GM18508 (cell line): ENCODE data around the gene SPRYD3.

Source experiments
- ATAC-seq: cut with Tn5 transposase; IDR thresholded peaks from one replicate; pipeline ENCODE4 v1.9.1; 2021; ENCODE audit warnings: moderate number of reproducible peaks; ENCODE audit not compliant: insufficient read depth, unreplicated experiment

The SPRYD3 gene

GRCh38 chr12:53064613-53065436, 14.4 kb downstream of the SPRYD3 start:
- no peak for ATAC-seq

- no peak for ATAC-seq
These were observed 15.2 kb downstream of the SPRYD3 start for GRCh38 chr12:53063708-53064612.

- ATAC-seq, result no peak
These were observed 16.0 kb downstream of the SPRYD3 start for GRCh38 chr12:53062977-53063707.

GRCh38 chr12:53062011-53062961, 16.9 kb downstream of the SPRYD3 start:
- no peak for ATAC-seq

GRCh38 chr12:53061404-53062010, 17.7 kb downstream of the SPRYD3 start:
- no peak for ATAC-seq

GRCh38 chr12:53060721-53061276, 18.4 kb downstream of the SPRYD3 start:
- no peak for ATAC-seq

- ATAC-seq, result no peak
These were observed 19.0 kb downstream of the SPRYD3 start for GRCh38 chr12:53060064-53060720.

- ATAC-seq, result no peak
These were observed 19.6 kb downstream of the SPRYD3 start for GRCh38 chr12:53059434-53060063.

- ATAC-seq, result no peak
These were observed 20.3 kb downstream of the SPRYD3 start for GRCh38 chr12:53058674-53059433.

- no peak for ATAC-seq
These were observed 21.2 kb downstream of the SPRYD3 start for GRCh38 chr12:53057816-53058500.

GRCh38 chr12:53056901-53057300, 22.3 kb downstream of the SPRYD3 start:
- no peak for ATAC-seq

GRCh38 chr12:53056296-53056695, 22.9 kb downstream of the SPRYD3 start:
- ATAC-seq, result no peak

- ATAC-seq, result no peak
These were observed 23.5 kb downstream of the SPRYD3 start for GRCh38 chr12:53055471-53056266.

GRCh38 chr12:53054112-53054878, 24.9 kb downstream of the SPRYD3 start:
- ATAC-seq, result peak; percentile 73
